ENCODE results near the gene LCE3E.
A peak's percentile ranks its signal among the peaks of the same experiment; 100 is the strongest.
"Not testable (repeated sequence)": the region's sequence is repeated elsewhere in the genome, so short reads cannot be mapped to it uniquely, and the experiment has no call there.

The LCE3E gene, protein sequence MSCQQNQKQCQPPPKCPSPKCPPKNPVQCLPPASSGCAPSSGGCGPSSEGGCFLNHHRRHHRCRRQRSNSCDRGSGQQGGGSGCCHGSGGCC

DNA sequence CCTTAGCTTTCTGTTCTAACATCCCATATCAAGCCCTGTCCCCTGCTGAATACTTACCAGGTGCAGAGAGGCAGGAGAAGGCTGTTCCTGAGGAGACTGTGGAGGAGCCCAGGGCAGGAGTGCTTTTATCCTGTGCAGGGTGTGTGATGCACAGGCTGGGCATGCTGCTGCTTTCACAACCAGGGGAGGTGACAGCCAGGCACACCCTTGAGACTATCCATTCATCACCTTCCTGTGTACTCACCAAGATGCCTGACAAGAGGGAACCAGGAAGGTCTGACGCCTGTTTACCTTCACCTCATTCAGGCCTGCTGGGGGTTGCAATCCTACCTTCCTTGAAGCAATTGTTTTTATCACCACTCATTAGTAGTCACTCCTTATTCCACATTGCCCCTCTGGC, at the start of gene LCE3E:
LCE3E (minus strand) TSS at position 100 of the 400 bp plus-strand sequence. CDS start 572 bp downstream, outside the sequence.
- no peak for DNase-seq (ENCODE audit: low spot score)

DNA sequence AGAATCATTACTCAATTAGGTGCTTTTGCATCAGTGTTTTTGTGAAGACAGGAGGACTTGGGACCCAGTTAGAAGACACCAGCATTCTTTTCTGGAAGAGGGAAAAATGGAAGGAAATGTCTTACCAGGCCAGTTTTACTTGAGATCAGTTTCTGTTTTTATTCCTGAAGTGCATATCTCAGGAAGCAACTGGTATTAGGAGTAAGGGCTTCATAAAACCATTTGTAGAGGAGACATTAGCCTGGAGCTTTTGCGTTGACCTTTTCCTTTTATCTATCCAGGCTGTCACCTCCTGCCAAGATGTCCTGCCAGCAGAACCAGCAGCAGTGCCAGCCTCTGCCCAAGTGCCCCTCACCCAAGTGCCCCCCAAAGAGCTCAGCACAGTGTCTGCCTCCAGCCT, 46.9 kb upstream of the LCE3E start, which contains the start of gene LCE3B:
LCE3B (plus strand) TSS at position 301 of the 400 bp plus-strand sequence; CDS start at position 301, 0 bp downstream.
- DNase-seq (ENCODE audit: low spot score): no peak

DNA sequence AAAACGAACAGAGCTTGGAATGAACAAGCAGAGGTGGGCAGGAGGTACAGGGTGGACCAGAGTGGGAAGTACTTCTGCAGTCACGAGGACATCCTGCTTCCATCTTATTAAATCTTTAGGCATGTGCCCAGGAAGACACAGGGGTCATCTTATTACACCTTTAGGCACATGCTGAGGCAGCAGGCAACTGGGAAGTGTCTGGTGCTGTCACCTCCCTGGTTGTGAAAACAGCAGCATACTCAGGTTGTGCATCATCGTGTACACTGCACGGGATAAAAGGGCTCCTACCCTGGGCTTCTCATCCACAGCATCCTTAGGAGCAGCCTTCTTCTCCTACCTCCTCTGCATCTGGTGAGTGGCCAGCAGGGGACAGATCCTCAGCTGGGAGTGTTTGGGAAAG, 33.4 kb upstream of the LCE3E start, which contains the start of gene LCE3C:
LCE3C (plus strand) TSS at position 301 of the 400 bp plus-strand sequence. CDS start 498 bp downstream, outside the sequence.
- DNase-seq (ENCODE audit: low spot score): peak; percentile 7

DNA sequence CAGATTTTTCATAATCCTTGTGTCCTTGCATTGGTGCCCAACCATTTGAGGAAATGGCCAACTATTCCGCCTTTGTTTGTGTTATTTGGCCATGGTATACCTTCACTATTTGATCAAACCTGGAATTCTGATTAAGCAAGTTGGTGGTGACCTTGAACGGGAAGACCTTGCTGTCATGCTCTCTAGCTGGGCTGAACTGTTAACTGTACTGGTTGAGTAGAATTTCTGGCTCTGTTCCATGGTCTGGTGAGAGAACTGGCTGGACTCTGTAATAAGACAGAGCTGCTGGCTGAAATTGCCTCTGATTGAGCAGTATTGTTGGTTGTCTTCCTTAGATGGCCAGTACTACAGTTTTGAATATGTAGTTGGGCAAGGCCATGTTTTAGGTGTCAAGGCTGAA, 30.4 kb upstream of the LCE3E start:
- no peak for DNase-seq (ENCODE audit: low spot score)

DNA sequence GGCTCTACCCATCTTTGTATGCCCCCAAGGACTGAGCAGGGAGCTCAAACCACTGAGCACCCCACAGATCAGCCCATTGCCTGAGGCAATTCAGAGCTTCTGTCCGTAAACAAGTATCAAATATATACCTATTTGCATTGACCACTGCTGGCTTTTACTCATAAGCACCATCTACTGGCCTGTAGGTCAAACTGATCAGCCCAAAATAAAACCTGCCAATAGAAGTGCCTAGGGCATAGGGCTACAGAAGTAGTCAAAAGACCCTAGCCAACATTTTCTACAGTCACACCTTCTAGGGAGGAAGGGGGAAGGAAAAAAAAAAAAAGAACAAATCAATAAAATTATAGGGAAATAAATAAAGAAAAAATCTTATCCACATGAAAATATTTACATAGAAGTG, 19.0 kb upstream of the LCE3E start:
- no peak for DNase-seq (ENCODE audit: low spot score)

DNA sequence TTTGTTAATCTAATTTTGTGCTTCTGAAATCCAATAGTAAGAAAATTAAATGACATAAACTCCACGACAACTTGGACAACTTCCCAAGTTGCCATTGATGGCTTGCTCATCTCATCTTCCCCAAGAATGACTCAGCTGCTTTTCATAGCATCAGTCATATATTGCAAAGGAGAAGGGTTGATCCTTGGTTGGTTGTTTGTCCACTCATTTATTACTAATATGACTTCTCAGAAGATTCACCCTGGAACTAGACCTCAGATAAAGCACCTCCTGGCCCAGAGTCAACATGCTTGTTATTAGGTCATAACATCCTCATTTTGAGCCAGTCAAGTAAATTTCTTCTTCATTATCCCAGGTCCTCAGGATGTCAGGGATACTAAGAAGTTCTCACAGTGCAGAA, 16.1 kb upstream of the LCE3E start:
- no peak for DNase-seq (ENCODE audit: low spot score)

DNA sequence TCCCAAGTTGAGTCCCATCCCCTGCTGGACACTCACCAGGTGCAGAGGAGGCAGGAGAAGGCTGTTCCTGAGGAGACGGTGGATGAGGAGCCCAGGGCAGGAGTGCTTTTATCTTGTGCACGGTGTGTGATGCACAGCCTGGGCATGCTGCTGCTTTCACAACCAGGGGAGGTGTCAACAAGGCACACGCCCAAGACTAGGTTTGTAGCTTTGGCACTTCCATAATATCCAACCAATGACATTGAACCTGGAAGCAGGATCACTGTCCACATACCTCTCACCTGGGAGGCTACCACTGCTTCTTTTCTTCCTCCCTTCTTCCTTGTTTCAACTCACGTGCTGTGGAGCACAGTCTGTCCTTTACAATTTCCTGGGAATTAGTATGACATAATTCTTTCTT, 13.9 kb upstream of the LCE3E start, which contains the start of gene LCE3D:
LCE3D (minus strand) TSS at position 84 of the 400 bp plus-strand sequence. CDS start 580 bp downstream, outside the sequence.
- no peak for DNase-seq (ENCODE audit: low spot score)

DNA sequence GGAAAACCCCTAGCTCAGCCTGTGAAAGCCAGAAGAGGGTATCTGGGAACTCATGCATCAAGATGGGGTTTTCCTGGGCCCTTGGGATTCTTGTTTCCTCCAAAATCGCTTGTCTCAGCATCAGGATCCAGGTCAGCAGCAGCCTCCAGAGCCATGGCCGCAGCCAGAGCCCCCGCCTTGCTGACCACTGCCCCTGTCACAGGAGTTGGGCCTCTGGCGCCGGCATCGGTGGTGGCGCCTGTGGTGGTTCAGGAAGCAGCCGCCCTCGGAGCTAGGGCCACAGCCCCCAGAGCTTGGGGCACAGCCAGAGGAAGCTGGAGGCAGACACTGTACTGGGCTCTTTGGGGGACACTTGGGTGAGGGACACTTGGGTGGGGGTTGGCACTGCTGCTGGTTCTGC, 12.9 kb upstream of the LCE3E start:
- DNase-seq (ENCODE audit: low spot score): not testable (repeated sequence)

DNA sequence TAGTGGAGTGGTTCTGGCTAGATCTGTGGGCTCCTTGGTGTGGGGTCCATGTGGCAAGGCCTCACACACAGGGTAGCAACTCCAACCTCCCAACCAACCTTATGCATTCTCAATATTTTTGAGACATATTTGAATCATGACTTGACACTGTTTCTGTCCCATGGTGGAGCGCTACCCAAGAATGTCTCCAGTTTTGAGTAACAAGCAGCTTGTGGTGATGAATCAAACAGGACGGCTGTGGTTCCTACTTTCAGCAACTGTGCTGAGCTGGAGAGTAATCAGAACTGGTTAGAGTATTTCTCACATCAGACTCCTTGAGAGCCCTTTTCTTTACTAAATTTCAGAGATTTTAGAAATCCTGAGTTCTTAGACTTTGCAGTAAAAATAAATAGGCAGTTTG, 10.6 kb upstream of the LCE3E start:
- no peak for DNase-seq (ENCODE audit: low spot score)

DNA sequence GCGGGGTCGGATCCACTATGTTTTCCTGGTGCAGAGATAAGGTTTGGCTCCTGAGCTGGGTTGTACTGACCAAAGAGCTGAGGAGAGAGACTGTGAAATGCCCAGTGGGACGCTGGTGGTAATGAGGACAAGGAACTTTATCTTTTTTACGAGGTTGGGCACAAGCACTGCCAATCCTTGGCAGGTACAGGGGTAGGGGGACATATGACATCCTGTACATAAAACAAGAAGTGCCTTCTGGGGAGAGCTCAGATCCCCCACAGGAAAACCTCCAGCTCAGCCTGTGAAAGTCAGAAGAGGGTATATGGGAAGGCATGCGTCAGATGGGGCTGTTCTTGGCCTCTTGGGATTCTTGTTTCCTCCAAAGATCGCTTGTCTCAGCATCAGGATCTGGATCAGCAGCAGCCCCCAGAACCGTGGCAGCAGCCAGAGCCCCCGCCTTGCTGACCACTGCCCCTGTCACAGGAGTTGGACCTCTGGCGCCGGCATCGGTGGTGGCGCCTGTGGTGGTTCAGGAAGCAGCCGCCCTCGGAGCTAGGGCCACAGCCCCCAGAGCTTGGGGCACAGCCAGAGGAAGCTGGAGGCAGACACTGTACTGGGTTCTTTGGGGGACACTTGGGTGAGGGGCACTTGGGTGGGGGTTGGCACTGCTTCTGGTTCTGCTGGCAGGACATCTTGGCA, 905 bp downstream of the LCE3E start:
- no peak for DNase-seq (ENCODE audit: low spot score)

DNA sequence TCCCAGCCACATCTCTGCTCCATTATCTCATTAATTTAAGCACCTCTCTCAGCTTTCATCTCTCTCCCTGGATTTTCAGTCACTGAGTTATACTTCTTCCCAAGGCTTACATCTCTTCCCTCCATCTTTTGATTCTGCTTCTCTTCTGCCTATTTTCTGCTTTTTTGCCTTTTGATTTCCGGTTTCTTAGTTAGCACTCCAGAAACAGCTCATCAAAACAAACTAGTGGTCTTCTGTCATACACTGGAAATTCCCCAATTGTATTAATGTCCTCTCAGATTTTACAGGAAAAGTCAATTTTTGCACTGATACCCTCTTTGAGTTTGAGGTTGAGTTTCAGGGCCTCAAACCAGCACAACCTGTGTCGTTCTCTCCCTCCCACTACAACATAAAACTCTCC, 1.5 kb downstream of the LCE3E start:
- no peak for DNase-seq (ENCODE audit: low spot score)

DNA sequence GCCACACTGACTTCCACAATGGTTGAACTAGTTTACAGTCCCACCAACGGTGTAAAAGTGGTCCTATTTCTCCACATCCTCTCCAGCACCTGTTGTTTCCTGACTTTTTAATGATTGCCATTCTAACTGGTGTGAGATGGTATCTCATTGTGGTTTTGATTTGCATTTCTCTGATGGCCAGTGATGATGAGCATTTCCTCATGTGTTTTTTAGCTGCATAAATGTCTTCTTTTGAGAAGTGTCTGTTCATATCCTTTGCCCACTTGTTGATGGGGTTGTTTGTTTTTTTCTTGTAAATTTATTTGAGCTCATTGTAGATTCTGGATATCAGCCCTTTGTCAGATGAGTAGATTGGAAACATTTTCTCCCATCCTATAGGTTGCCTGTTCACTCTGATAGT, 18.2 kb downstream of the LCE3E start:
- not testable (repeated sequence) for DNase-seq (ENCODE audit: low spot score)

DNA sequence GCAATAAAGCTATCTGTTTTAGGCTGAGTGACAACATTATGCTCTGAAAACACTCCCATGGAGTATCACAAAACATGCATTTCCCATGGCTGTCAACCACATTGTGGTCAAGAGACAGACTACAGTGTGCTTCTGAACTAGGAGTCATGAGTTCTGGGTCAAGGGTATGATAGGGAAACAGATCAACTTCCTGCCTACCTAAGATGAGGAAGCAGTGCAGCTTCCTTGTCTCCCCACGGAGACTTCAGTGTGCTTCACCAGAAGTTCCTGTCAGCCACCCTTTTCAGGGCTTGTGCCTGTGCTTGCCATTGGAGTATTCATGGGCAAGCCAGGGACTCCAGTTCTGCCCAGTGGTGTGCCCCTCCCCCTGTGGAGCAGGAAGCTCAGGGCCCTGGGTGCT, 19.9 kb downstream of the LCE3E start:
- no peak for DNase-seq (ENCODE audit: low spot score)

DNA sequence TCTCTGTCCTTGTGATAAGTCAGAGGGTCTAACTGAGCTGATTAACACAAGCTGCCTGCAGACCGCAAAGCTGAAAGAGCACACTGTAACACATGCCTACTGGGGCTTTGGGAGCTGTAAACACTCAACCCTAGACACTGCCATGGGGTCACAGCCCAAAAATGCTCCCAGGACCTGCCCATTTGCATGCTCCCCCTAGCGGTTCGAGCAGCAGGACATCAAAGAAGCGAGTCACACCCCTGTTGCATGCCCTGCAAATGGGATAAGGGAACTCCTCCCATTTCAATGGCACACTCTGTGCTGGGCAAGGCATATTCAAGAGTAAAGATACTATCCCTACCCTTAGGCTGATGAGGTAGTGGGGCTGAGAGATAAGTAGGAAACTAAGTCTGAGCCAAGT, 22.8 kb downstream of the LCE3E start:
- DNase-seq (ENCODE audit: low spot score): no peak

DNA sequence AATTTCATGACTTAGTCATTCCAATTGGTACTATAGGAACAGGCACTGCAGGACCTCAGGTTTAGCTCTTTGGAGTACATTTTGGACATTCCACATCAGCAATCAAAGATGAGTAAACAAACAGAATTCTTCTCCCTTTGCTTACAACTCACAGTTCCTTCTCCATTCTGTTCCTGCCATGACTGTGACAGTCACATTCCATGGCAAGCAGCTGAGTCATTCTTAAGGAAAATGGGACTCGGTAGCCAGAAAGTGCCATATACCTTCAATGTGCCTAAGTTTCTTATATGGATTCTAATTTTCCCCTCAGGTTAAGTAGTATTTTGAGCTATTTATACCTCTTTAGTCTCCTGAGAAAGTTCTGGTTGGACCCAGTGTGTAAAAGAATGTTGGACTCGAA, 26.7 kb downstream of the LCE3E start:
- no peak for DNase-seq (ENCODE audit: low spot score)

DNA sequence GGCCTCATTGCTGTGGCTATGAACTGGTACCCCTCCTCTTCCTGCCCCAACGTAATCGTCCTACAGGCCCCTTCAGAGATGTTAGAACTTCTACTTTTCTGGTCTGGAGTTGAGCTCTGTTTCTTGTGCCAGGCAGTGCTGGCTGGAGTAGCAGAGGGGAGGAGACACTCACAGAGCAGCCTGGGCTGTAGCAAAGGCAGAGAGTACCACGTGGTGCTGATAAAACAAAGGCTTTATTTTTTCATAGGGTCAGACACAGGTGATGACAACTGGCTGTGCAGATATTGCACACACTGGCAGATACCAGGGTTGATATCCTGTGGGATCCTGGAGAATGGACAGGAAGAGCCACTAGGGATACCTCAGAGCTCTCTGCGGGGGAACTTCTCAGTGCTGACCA, 29.1 kb downstream of the LCE3E start:
- DNase-seq (ENCODE audit: low spot score): no peak

DNA sequence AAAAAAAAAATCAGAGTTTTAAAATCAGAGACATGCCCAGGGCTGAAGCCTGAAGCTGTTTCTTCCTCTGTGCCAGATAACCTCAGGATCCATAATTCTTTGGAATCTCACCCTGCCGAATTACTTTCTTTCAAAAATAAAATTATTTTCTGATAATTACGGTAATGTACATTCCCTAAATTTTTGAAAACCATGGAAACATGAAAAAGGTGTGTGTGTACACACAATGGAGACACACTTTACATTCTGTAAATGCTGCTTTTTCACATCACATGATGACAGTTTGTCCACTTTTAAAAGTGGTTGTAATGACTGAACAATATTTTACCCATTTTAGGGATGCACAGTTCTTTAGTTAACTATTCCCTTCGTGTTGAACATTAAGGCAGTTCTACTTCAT, 30.8 kb downstream of the LCE3E start:
- no peak for DNase-seq (ENCODE audit: low spot score)

DNA sequence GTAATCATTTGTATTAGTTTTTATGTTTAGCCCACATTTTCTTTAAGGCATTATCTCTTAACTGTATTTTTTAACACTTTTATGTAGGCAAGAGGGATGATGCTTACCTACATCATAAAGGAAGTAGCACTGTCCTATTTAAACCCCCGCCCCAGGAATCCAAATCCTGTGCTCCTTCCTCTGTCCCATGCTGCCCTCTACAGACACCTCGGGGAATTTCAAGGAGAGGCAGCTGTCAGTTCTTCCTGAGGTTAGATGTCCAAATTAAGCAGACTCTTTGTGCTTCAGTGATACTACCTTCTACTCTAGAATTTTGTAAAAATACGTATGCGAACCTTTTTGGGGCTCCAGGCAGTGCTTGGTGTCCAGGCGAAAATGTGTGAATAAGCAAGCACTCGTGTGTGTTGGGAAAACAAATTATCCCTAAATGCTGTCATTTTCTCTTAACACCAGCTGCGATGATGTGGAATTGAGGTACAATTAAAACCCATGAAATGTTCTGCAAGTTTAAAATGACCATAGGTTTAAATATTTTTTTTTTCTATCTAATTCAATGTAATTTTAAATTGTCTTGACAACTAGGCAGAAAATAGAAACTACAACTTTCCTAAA, 33.1 kb downstream of the LCE3E start:
- DNase-seq (ENCODE audit: low spot score): peak; percentile 59

DNA sequence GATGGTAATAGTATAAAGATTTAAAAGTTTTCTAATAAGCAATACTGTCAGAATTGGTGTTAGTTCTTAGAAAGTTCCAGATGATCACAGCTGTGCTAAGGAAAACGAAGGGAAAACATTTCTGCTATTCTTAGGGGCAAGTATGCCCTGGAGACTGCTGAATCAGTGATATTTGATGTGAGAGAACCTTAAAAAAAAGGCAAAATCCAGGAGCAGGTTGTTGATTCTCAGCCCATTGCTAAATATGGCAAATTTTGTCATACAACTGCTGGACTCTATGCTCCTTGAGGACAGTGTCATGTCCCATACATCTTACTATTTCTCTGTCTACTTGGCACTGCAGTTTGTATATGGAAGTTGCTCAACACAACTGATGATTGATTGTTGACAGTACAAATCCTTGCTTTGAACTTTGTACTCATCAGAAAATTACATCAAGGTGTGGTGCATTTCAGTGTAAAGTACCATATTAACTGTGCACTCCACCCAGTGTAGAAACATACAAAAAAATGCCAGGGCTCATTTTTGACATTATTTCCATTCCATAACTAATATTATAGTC, 41.4 kb downstream of the LCE3E start:
- DNase-seq (ENCODE audit: low spot score): no peak

DNA sequence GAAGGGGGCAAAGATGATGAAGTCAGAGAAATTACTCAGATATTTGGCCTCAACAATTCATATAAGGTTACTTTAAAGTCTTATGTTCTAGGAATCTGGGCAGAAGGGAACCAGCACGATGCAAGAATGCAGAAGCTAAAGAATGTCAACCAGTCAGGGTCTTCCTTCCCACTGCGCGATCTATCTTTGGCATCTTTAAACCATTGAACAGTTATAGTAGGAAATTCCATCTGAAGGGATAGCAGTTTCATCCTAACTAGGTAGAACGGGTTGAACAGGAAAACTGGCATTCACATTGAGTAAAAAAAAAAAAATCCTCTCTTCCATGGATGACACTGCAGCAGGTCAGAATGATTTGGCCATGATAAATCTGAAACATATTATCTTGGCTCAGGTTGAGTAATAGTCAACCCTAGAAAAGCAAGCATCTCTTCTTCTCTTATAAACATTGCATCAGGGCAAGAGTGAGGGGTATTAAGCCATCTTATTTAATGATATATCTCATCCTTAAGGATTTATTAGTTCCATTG, 46.0 kb downstream of the LCE3E start:
- DNase-seq (ENCODE audit: low spot score): no peak

DNA sequence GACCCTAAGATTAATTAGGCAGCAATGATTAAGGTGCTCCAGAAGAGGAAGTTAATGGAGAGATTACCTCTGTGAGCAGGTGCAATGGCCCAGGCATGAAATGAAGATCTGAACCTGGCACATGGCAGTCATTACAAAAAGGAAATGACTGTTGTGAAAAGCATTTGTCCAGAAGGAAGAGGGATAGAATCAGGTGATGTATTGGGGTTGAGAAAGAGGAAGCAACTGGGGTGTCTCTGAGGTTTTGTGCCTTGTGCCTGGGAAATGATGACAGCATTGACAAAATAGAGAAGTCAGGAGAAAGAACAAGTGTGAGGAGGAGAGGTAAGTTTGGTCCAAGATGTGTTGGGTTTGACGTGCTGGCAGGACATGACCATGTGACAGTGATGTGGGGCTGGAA, 46.7 kb downstream of the LCE3E start:
- no peak for DNase-seq (ENCODE audit: low spot score)

DNA sequence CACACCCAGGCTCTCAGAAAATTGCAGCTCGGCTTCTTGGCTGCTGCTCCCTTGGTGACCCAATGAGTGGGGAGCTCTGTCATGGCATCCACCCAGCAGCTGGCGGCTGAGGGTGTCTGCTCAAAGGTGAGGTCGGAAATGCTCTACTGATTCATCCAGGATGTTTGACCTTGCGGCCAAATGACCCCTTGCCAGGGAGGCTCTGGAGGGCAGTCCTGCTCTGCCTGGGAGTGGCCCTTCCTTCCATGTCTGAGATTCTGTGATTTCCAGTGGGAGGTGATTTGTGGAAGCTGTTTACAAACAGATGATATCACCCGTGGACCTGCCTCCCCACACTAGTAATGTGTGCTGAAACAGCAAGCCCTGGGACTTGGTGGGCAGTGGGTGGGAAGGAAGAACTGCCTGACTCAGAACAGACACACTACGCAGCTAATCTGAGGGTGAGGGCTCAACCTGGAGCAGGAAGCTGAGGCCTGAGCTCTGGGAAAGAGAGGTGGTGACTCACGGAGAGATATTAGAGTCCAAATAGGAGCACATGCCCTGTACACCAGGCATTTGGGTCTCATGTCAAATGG, 49.3 kb downstream of the LCE3E start:
- DNase-seq (ENCODE audit: low spot score): no peak

Data from AG20443 (cell line).